Mammary epithelial cell (primary cell): ENCODE results near the gene LDLRAP1.

Experiments used
- EZH2 ChIP-seq: IDR thresholded peaks from 2 replicates; pipeline ENCODE4 v1.6.1; 2012; ENCODE audit warnings: low read length, inconsistent platforms, borderline replicate concordance
- TF ChIP-seq, protein P1 (sequence below), 2 donors: IDR thresholded peaks in 1 of 2; conservative IDR thresholded peaks in 1 of 2; 2 replicates each; pipeline ENCODE4 v1.5.1; 2011 to 2012; ENCODE audit warnings: inconsistent platforms in 2 of 2, low read length in 2 of 2, mild to moderate bottlenecking in 2 of 2, control low read depth in 1 of 2, low read depth in 1 of 2; ENCODE audit not compliant: insufficient read depth in 1 of 2; ENCODE audit errors: extremely low read depth in 1 of 2

DNA sequence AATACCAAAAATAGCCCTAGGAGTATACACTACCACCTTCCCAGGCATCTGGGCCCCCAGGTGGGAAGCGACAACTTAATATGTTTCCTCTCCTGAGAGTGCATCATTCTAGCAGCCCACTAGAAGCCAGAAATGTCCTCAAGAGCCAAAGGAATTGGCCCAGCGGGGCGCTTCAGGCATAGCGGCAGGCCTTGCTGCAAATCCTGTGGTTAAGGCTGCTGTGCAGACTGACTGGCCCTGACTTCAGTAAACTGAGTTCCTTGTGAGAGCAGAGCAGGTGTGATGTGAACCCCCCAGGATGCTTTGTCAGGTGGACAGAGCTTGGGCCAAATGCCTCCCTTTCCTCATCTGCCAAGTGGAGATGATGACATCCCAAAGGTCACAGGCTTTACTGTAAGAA, 29.7 kb upstream of the LDLRAP1 start:
- no peak for TF ChIP-seq EZH2
- TF ChIP-seq, protein P1, sequence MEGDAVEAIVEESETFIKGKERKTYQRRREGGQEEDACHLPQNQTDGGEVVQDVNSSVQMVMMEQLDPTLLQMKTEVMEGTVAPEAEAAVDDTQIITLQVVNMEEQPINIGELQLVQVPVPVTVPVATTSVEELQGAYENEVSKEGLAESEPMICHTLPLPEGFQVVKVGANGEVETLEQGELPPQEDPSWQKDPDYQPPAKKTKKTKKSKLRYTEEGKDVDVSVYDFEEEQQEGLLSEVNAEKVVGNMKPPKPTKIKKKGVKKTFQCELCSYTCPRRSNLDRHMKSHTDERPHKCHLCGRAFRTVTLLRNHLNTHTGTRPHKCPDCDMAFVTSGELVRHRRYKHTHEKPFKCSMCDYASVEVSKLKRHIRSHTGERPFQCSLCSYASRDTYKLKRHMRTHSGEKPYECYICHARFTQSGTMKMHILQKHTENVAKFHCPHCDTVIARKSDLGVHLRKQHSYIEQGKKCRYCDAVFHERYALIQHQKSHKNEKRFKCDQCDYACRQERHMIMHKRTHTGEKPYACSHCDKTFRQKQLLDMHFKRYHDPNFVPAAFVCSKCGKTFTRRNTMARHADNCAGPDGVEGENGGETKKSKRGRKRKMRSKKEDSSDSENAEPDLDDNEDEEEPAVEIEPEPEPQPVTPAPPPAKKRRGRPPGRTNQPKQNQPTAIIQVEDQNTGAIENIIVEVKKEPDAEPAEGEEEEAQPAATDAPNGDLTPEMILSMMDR (conservative IDR thresholded peaks at IDR 0.05 in 1 of 2, IDR thresholded peaks at IDR 0.05 in 1 of 2; ENCODE audit: extremely low read depth in 1 of 2, insufficient read depth in 1 of 2, low read depth in 1 of 2, low read length in 2 of 2): no peak
